GM04503 (cell line): ENCODE results near the gene SLC34A1.
A peak's percentile ranks its signal among the peaks of the same experiment; 100 is the strongest.
"Not testable (repeated sequence)": the region's sequence is repeated elsewhere in the genome, so short reads cannot be mapped to it uniquely, and the experiment has no call there.

Experiments
- DNase-seq: peaks from one replicate; pipeline ENCODE4 v3.0.0-alpha.2; 2012; ENCODE audit warnings: low read depth

Gene SLC34A1

DNA sequence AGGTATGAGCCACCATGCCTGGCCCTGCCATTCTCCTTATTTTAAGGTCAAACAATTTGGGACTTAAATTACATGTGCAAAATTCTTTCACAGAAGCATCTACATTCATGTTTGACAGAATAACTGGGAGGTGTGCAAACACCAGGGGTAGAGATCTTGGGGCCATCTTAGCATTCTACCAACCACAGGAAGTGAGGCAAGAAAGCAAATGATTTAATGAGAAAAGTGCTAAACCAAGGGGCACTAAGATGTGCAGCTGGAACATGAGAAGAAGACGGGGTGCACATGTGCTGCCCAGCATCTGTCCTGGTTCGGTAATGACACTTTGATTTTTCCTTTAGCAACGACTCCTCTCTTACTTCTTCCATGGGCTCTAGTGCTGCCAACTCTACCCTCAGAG is 26.3 kb downstream of the SLC34A1 start:
- DNase-seq = no peak

DNA sequence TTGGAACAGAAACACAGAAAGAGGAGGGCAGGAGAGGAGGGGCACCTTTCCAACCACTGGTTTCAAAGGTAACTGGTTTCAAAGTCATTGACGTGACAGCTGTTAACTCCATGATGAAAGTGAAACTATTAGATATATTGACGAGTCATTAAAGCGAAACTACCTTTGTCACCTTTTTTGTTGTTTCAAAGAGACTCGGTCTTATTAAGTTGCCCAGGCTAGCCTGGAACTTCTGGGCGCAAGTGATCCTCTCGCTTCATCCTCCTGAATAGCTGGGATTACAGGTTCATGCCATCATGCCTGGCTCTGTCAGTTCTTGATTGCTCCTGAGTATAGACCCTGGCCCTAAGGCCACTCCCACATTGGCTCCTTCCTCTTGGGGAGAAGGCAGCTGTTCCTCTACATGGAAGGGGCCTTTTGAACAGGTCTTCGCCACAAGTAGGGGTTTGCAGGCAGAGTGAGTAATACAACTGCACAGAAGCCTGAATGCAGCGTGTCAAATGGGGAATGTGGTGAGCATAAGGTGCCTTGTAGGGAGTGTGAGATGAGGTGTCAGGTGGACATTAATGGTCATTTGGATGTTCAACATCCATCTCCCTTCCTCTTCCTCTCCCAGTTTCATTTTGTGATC is 28.5 kb downstream of the SLC34A1 start:
- DNase-seq = no peak

DNA sequence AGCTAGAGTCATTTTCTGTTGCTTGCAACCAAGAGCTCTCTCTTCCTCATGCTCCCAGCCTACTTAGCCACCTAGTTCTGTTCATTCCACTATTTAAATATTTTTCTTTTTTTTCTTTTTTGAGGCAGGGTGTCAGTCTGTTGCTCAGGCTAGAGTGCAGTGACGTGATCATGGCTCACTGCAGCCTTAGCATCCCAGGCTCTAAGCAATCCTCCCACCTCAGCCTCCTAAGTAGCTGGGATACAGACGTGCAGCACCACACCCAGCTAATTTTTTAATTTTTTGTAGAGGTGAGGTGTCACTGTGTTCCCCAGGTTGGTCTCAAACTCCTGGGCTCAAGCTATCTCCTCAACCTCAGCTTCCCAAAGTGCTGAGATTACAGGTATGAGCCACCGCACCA is 30.2 kb downstream of the SLC34A1 start:
- no peak for DNase-seq

DNA sequence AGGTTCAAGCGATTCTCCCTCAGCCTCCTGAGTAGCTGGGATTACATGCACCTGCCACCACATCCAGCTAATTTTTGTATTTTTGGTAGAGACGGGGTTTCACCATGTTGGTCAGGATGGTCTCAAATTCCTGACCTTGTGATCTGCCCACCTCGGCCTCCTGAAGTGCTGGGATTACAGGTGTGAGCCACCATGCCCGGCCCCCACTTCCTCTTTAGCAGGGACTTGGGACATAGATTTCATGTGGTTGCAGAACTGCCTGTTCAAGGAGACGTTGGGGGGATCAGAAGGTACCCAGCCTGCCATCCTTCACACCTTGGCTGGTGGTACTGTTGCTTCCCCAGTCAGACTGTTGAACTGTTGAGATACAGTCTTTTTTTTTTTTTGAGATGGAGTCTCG is 32.8 kb downstream of the SLC34A1 start:
- not testable (repeated sequence) for DNase-seq

DNA sequence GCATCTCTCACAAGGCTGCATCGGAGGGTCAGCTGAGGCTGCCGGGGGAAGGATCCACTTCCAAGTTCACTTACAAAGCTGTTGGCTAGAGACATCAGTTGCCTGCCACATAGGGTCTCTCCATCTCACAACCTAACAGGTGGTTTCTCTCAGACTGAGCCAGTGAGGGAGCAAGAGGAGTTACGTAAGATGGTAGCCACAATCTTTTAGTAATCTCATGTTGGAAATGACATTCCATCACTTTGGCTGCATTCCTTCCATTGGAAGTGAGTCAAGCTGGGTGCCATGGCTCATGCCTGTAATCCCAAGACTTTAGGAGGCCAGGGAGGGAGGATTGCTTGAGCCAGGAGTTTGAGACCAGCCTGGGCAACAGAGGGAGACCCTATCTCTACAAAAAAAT is 34.8 kb downstream of the SLC34A1 start:
- no peak for DNase-seq

DNA sequence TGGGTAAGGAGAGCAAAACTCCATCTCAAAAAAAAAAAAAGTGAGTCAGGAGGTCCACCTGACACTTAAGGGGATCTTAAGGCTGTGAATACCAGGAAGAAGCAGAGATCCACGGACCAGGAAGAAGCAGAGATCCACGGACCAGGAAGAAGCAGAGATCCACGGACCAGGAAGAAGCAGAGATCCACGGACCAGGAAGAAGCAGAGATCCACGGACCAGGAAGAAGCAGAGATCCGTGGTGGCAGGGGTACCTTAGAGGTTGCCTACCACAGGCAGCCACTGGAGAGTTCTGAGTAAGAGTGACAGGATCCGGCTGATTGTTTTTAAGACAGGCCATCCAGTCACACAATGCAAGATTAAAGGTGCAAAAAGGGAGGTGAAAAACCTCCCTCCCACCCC is 36.2 kb downstream of the SLC34A1 start:
- not testable (repeated sequence) for DNase-seq

DNA sequence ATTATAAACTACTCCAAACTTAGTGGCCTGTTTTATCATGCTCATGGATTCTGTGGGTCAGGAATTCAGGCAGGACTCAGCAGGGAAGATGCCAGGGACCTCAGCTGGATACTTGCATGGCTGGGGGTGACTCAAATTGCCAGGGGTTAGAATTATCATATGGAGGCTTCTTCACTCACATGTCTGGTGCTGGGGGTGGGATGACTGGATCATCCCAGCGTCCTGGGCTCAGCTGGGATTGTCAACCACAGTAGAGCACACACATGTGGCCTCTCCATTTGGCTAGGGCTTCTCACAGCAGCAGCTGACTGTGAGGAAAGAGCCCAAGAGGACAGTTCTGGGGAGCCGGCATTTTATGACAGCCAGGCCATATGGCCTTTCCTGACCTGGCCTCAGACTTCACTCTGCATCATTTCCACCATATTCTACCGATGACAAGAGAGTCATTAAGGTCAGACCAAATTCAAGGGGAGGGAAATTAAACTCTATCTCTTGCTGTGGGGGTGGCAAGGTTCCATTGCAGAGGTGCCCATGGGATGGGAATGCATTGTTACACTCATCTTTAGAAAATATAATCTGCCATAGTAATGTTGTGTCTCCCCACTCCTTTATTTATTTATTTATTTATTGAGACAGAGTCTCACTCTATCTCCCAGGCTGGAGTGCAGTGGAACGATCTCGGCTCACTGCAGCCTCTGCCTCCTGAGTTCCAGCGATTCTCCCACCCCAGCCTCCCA is 37.0 kb downstream of the SLC34A1 start:
- no peak for DNase-seq

DNA sequence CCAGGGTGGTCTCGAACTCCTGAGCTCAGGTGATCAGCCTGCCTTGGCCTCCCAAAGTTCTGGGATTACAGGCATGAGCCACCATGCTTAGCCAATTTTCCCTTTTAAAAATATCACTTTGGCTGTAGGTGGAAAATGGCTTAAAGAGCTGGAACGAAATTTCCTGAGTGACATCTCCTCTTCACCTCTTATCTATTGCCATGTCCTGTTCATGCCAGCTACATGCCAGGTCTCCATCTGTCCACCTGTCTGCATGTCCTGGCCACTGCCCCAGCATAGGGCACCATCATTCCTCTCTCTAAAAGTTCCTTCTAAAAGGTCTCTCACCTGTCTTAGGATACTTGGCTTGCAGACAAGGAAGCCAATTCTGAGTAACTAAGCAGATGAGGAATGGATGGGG is 39.4 kb downstream of the SLC34A1 start:
- DNase-seq = no peak

DNA sequence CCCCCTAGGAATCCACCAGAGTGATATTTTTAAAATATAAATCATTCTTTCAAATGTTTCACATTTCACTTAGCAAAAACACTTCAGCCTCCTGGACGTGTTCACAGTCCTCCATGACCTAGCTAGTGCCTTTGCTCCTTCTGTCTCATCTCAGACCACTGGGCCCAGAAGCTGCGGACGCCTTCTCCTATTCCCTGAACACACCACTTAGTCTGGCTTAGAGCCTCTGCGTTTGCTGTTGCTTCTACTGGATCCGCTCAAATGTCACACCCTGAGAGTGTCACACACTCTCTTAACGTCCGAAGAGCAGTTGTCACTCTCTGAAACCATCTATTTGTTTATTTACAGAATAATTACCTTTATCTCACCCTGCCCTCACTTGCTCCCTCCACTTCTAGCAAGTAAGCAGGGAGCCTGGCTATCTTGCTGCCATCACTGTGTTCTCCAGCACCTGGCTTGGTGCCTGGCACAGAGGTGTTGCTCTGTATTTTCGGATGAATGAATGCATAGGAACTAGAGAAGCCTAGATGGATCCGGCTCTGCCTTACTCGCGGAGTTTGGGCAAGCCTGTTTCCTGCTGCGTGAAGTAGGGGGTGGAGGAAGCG is 41.1 kb downstream of the SLC34A1 start:
- no peak for DNase-seq

DNA sequence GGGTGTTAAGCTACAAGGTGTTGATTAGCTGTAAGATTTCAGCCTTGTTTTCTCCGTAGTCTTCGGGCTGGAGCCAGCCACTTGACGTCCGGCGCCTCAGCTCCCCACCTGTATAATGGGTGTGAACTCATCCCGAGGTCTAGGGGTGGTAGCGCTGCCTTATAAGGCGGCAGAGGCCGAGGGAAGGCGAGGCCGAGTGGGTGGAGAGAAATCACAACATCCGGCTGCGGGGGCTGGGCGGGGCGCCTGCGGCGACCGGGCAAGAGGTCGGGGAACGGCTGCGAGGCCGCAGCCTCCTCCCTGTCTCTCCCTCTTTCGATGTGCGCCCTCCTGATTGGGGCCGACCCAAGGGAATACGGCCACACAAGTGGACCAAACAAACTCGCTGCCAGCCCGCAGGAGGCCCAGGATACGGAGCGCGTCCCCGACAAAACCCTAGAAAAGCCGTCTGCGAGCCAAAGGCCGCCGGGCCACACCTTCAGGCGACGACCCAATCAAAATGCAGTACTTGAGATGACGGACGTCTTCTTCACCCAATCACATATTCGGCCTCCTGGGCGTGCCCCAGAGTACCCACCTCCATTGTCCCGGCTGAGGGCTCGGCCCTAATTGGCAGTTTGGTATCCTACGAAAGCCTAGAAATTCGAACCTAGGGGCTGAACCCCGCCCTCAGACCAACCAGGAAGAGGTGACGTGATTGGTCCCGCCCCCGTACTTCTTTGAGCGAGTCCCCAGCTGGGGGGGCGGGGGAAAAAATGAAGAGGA is 41.7 kb downstream of the SLC34A1 start:
- peak; percentile 100 for DNase-seq

DNA sequence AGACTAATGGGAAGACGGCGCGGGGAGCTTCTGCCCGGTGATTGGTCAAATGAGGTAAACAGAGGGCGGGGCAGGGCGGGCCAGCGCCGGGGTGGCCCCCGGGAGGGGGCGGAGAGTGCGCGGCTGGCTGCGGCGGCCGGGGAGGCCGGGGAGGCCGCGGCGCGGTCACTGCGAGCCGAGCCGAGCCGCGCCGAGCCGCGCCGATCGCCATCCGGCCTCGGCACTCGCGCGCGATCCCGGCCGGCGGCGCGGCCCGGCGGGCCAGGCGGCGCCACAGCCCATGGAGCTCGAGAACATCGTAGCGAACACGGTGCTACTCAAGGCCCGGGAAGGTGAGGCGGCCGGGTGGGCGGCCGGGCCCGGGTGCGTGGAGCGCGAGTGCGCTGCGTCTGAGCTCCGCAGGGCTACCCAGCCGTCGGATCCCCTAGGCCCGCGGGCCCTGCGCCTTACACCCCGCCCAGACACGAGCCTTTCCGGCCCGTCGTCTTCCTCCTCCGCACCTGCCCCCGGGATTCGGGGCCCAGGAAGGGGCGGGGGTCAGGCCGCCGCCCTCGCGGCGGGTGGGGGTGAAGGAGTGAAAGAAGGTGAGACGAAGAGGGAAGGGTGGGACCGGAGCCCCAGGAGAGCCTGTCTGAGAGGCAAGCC is 42.5 kb downstream of the SLC34A1 start, which contains the start of gene GRK6:
TSS of gene GRK6 (plus strand) at position 111 of the 645 bp plus-strand sequence. CDS start at position 281, 170 bp downstream.
- DNase-seq = no peak

DNA sequence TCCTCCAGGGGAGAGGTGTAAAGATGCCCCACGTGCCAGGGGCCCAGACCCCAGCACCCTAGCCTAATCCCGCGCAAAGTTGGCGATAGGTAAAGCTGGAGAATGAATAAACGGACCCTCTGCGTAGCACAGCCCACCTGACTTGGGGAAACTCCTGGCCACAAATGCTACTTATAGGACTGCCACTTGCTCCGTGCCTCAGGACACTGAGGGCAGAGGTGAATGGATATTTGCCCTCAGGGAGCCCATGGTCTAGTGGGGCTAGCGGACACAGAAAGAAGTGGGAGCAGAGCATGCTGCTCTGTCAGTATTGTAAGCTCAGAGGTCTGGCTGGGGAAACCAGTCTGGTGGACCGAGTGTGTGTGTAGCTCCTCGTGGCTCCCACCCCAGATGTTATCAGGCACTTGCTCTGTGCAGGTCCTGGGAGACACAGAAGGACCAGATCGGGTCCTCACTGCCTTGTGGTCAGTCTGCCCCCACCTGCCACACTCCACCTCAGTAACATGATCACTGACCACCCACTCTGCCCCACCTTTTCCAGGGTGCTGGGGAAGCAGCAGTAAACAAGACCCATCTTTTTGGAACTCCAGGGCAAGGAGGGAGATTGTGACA is 43.1 kb downstream of the SLC34A1 start:
- no peak for DNase-seq

DNA sequence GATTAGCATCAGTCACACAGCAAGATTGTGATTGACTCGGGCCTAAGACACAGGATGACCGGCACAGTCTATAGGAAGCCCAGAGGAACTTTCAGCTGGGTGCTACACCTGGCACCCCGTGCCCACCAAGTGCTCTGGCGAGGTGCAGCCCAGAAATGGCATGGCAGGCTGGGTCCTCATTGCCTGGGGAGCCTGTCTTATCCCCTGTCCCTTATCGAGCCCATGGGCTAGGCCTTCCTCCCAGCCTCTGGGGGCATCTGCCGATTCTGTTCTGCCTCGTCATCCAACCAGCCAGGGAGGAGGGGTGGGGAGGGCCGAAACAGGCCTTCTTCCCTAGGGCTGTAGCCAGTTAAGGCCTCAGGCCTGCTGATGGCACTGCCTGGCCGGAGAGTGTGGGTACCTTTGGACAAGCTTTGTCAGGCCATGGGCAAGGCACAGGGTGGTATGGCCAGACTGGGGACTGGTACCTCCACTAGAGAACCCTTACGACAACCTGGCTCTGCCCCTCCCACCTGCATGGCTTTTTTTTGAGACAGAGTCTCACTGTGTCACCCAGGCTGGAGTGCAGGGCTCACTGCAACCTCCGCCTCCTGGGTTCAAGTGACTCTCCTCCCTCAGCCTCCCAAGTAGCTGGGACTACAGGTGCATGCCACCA is 43.8 kb downstream of the SLC34A1 start:
- DNase-seq = no peak

DNA sequence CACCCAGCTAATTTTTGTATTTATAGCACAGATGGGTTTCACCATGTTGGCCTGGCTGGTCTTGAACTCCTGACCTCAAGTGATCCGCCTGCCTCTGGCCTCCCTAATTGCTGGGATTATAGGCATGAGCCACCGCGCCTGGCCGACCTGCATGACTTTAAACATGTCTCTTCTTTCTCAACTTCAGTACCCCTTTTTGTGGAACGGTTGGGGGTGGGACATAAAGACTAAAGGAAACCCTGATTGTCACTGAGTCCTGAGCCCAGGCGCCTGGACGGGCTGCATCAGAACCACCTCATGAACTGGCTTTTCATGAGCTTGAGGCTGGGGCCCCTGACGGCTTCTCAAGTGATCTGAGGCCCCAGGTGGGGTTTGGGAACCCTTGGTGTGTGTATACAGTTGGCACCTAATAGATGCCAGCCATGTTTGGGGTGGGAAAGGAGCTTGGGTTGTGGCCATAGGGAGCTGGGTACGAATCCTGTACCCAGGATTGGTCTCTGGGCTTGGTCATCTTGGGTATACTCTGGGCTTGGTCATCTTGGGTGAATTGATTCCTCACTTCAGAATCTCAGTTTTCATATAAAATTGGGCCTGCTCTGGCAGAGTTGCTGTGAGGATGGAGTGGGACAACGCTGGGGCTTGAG is 44.5 kb downstream of the SLC34A1 start:
- no peak for DNase-seq

DNA sequence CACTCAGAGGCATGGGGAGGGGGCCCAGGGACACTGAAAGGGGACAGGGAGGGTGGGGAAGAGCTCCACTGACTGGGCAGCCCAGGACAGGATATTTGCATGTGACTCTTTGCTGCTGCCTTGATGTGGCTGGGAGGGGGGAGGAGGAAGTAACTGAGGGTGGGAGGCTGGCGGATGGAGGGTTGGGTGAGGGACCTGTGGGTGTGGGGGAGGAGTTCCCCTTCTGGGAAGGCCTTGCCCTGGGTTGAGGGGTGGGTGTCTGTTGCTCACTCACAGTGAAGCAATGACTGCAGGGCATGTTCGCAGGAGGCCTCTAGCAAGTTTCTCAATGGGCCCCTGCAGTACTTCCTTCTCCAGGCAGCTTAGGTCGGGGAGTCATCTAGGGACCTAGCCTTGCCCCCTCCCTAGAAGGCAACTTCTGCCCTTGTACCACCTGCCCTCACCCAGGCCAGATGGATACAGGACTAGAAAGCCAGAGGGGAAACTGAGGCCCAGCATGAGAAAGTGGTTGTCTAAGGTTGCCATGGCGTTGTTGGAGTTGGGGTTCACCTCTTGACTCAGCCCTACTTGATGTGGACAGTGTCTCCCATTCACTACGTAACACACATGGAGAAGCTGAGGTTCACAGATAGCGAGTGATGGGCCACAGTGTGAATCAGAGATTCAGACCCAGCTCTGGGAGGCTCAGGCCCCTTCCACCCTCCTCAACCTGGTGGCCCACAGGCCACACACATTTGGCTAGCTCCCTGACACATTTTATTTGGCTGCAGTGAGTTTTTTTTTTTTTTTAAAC is 45.2 kb downstream of the SLC34A1 start:
- DNase-seq = no peak

DNA sequence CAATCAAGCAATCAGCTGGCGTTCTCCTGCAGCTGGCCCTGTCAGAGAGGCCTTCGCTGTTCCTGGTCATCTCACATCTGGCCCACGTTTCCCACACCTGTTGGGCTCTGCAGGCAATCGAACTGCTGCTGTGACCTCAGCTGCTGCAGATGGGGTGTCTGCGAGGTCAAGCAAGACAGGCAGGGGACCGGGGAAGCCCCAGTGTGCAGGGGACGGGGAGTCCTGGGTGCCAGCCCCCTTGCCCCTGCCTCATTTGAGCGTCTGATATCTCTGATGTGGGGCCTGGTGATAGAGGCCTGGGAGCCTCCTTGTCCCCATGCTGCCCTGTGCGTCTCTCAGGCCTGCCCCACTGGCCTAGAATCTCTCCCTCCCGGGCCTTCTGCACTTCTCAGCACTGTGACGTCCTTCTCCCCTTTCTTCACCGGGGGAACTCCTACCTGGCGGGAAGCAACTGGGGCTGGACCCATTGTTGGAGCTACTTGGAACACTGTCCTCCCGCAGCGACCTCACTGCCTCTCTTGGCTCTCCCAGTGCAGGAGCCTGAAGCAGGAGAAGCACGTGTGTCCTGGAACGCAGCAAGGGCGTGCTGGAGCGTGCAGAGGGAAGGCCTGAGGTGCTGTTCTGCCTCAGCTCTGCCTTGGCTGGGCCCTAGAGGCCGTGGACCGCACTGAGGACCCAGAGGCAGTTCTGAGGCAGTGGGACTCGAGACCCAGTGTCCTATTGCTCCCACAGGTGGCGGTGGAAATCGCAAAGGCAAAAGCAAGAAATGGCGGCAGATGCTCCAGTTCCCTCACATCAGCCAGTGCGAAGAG is 46.1 kb downstream of the SLC34A1 start:
- no peak for DNase-seq

DNA sequence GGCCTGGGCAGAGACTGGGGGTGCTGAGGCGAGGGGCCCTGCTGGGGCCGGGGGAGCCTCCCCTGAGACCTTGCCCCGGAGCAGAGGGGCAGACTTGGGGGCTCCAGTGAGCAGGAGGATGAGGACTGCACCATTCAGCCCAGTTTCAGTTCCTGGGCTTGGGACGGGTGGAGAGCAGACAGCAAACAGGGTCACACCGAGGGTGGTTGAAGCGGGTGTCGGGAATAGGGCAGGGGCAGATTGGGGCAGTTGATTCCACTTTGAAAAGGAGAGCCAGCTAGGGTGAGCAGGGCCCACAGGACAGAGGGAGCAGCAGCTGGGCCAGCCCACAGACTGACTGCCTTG is 46.7 kb downstream of the SLC34A1 start:
- DNase-seq = no peak

DNA sequence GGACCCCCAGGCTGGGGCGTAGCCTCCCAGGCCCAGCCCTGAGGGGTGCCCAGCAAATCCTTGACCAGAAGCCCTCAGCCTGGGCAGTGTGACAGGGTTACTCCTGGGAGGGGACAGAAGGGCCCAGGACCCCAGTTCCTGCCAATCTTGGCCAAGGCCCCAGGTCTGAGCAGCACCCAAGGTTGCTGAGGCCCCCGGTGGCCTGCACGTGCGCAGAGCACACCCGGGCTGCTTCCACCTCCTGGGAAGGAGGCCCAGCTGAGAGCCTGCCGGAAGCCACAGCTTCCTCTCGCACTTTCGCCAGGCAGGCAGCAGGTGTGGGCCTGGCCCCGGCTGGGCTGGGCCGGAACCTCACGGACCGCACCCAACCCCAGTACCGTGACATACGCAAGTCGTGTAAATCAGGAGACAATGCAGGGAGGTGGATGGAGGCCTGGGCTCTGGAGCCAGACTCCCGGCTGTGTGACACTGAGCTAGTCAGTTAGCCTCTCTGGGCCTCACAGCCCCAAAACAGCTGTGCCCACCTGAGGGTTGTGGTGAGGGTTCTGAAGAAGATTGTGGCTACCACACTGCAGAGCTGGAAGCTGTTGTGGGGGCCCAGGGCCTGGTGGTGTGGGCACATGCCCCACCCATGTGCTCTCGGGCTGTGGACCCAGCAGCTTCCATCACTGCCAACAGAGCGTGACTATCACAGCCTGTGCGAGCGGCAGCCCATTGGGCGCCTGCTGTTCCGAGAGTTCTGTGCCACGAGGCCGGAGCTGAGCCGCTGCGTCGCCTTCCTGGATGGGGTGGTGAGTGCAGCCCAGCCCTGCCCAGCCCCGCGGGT is 47.3 kb downstream of the SLC34A1 start:
- no peak for DNase-seq
